SU-DHL-6 (cell line): ENCODE results near the gene EFCAB3.

Source experiments
- EZH2phosphoT487 ChIP-seq: fragments of 200-600 bp; sonication (generic), shearing (Covaris generic); conservative IDR thresholded peaks from 2 replicates; pipeline ENCODE4 v1.6.1; 2018; ENCODE audit warnings: mild to moderate bottlenecking, antibody characterized with exemption, low read length, moderate library complexity, mixed read lengths
- TF ChIP-seq, protein P1 (sequence below): fragments of 200-600 bp; sonication (generic); IDR thresholded peaks from one replicate; pipeline ENCODE4 v1.5.1; 2017; ENCODE audit warnings: antibody characterized with exemption, mild to moderate bottlenecking, low read length, moderate library complexity; ENCODE audit not compliant: insufficient read depth, poor library complexity, severe bottlenecking

DNA sequence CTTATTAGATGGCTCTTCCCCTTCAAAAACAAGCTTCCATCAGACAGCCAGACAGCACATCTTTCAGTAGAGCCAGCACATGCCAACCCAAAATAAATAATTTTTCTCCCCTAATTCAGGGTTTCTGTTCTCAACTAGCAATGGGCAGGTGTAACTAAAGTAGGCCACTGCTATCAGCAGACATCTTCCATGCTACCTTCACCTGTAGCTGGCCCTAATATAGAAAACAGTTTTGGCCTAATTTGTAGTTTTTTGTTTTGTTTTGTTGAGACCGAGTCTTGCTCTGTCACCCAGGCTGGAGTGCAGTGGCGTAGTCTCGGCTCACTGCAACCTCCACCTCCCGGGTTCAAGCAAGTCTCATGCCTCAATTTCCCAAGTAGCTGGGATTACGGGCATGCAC, 29.2 kb upstream of the EFCAB3 start:
- TF ChIP-seq, protein P1, sequence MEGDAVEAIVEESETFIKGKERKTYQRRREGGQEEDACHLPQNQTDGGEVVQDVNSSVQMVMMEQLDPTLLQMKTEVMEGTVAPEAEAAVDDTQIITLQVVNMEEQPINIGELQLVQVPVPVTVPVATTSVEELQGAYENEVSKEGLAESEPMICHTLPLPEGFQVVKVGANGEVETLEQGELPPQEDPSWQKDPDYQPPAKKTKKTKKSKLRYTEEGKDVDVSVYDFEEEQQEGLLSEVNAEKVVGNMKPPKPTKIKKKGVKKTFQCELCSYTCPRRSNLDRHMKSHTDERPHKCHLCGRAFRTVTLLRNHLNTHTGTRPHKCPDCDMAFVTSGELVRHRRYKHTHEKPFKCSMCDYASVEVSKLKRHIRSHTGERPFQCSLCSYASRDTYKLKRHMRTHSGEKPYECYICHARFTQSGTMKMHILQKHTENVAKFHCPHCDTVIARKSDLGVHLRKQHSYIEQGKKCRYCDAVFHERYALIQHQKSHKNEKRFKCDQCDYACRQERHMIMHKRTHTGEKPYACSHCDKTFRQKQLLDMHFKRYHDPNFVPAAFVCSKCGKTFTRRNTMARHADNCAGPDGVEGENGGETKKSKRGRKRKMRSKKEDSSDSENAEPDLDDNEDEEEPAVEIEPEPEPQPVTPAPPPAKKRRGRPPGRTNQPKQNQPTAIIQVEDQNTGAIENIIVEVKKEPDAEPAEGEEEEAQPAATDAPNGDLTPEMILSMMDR = no peak
- TF ChIP-seq EZH2phosphoT487 = no peak
